Measurements from ENCODE around the gene RBM12. TPM values are rescaled to one million over a fixed set of nuclear protein-coding genes. Genes with fewer than 3 reads are reported as not detected.
A peak's percentile ranks its signal among the peaks of the same experiment; 100 is the strongest.

RBM12 gene
- total and polyA plus RNA-seq, 2 donors (not counting 3 experiments of a cell fraction or from before 2014, with no cell fraction given) = 98.0 to 121 TPM

DNA sequence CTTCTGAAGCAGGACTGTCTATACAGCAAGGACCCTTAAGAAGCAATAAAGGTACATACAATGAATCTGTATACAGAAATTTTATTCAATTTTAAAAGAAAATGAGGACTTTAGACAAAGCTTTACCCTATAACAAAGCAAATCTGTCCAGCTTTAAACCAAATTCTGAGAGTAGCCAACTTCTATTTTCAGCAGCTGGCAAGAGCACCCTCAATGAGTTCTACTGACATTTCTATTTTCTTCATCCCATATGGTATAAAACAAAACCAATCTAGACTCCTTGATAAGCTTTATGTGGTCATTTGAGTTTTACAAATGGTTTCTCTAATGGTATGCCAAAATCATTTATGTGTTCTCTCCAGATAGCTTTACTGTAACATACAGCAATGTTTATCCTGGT is 12.7 kb downstream of the RBM12 start:
- H3K9me1 ChIP-seq (replicated peaks; ENCODE audit: control insufficient read depth, extremely low read depth, insufficient read depth, low read length) = no peaks in the 10 kb centered on the region
- no peak overlapping the region for H3K27ac ChIP-seq (ENCODE audit: insufficient read depth, low read depth, low read length)
- BruUV-seq (replicated peaks) = no TSS peak
- ChIA-PET POLR2A (no interaction called here), CTCF (interaction anchor here (1.2 kb wide), 1 partner anchor 10 kb away, joined by 3 read pairs; no protein-coding TSS in a partner anchor)
- H3K9ac ChIP-seq (replicated peaks; ENCODE audit: extremely low read depth, insufficient read depth, low read length) = no peak overlapping the region
- intact Hi-C loops (cut with micrococcal nuclease) (no loop called here), dilution Hi-C loops (cut with MboI; ENCODE audit: extremely low pct_ligation_motif_present, low sequenced_read_pairs) (no loop called here)
- no peaks in the 10 kb centered on the region for H3K4me1 ChIP-seq (ENCODE audit: control insufficient read depth, extremely low read depth, insufficient read depth, low read length)
- H3K4me2 ChIP-seq (ENCODE audit: insufficient read depth, low read length) = no peak overlapping the region
- peaks cover 94% of the 10 kb centered on the region for H3K79me2 ChIP-seq (ENCODE audit: control insufficient read depth, insufficient read depth, low read length)
- peaks cover 19 to 21% of the 10 kb centered on the region in 2 experiments for H3K36me3 ChIP-seq (ENCODE audit: control insufficient read depth in 2 of 2, extremely low read depth in 1 of 2, insufficient read depth in 2 of 2, low read length in 2 of 2)
- H3K27me3 ChIP-seq (ENCODE audit: control insufficient read depth in 2 of 2, insufficient read depth in 2 of 2, low read length in 2 of 2) = no peaks in the 10 kb centered on the region
- no peak for TF ChIP-seq POLR2AphosphoS5 (IDR thresholded peaks at IDR 0.05; ENCODE audit: insufficient read depth, low read depth, low read length)
- no peaks in the 10 kb centered on the region for H3K9me3 ChIP-seq (replicated peaks; ENCODE audit: control insufficient read depth, insufficient read depth, low read length)
- peaks cover 11% of the 10 kb centered on the region for H4K20me1 ChIP-seq (replicated peaks; ENCODE audit: control insufficient read depth, extremely low read depth, insufficient read depth, low read length)
- DNase-seq (ENCODE audit: low read depth, low spot score) = no peak
- no peak overlapping the region for H2AFZ ChIP-seq (ENCODE audit: low read depth, low read length)
- peak; percentile 12 for FAIRE-seq
- H3K4me3 ChIP-seq (replicated peaks in 1 of 3; ENCODE audit: insufficient read depth in 1 of 3, low read depth in 1 of 3, low read length in 3 of 3) = no peak overlapping the region

DNA sequence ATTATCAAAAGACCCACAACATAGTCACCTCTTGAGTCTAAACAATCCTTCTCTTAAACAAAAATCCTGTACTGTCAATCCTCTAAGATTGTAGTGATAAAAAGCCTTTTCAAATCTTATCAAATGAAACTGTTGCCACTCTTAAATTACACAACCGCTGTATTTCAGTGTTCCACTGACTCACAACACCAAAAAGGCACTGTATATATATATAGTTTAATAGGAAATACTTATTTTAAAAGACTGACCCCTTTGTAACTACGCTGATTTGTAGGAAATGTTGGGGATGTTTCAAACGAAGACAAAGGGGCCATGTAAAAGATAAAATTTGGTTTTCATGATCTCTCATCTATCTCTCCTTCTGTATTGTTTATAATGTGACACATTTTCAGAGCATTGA is 14.1 kb downstream of the RBM12 start:
- H3K4me3 ChIP-seq (replicated peaks in 1 of 3; ENCODE audit: insufficient read depth in 1 of 3, low read depth in 1 of 3, low read length in 3 of 3) = no peak overlapping the region
- no peaks in the 10 kb centered on the region for H3K27me3 ChIP-seq (ENCODE audit: control insufficient read depth in 2 of 2, insufficient read depth in 2 of 2, low read length in 2 of 2)
- ChIA-PET CTCF (no interaction called here), POLR2A (no interaction called here)
- no peak overlapping the region for H3K27ac ChIP-seq (ENCODE audit: insufficient read depth, low read depth, low read length)
- H3K4me2 ChIP-seq (ENCODE audit: insufficient read depth, low read length) = no peak overlapping the region
- H3K9me1 ChIP-seq (replicated peaks; ENCODE audit: control insufficient read depth, extremely low read depth, insufficient read depth, low read length) = no peaks in the 10 kb centered on the region
- no peaks in the 10 kb centered on the region for H3K4me1 ChIP-seq (ENCODE audit: control insufficient read depth, extremely low read depth, insufficient read depth, low read length)
- DNase-seq (ENCODE audit: low read depth, low spot score) (no peak), FAIRE-seq (no peak)
- no TSS peak for BruUV-seq (replicated peaks)
- dilution Hi-C loops (cut with MboI; ENCODE audit: extremely low pct_ligation_motif_present, low sequenced_read_pairs) (no loop called here), intact Hi-C loops (cut with micrococcal nuclease) (no loop called here)
- peaks cover 87% of the 10 kb centered on the region for H3K79me2 ChIP-seq (ENCODE audit: control insufficient read depth, insufficient read depth, low read length)
- no peaks in the 10 kb centered on the region for H3K9me3 ChIP-seq (replicated peaks; ENCODE audit: control insufficient read depth, insufficient read depth, low read length)
- peaks cover 10% of the 10 kb centered on the region for H4K20me1 ChIP-seq (replicated peaks; ENCODE audit: control insufficient read depth, extremely low read depth, insufficient read depth, low read length)
- H3K36me3 ChIP-seq (ENCODE audit: control insufficient read depth in 2 of 2, extremely low read depth in 1 of 2, insufficient read depth in 2 of 2, low read length in 2 of 2) = peaks cover 19 to 21% of the 10 kb centered on the region in 2 experiments
- H2AFZ ChIP-seq (ENCODE audit: low read depth, low read length) = no peak overlapping the region
- H3K9ac ChIP-seq (replicated peaks; ENCODE audit: extremely low read depth, insufficient read depth, low read length) = no peak overlapping the region
- no peak for TF ChIP-seq POLR2AphosphoS5 (IDR thresholded peaks at IDR 0.05; ENCODE audit: insufficient read depth, low read depth, low read length)
- TF ChIP-seq FOS (IDR thresholded peaks at IDR 0.05; ENCODE audit: borderline replicate concordance, insufficient read depth, low read length) = no peak

Data from endothelial cell of umbilical vein (primary cell).